ENCODE measurements around the gene AFF1.
A peak's percentile ranks its signal among the peaks of the same experiment; 100 is the strongest.

The AFF1 gene, protein sequence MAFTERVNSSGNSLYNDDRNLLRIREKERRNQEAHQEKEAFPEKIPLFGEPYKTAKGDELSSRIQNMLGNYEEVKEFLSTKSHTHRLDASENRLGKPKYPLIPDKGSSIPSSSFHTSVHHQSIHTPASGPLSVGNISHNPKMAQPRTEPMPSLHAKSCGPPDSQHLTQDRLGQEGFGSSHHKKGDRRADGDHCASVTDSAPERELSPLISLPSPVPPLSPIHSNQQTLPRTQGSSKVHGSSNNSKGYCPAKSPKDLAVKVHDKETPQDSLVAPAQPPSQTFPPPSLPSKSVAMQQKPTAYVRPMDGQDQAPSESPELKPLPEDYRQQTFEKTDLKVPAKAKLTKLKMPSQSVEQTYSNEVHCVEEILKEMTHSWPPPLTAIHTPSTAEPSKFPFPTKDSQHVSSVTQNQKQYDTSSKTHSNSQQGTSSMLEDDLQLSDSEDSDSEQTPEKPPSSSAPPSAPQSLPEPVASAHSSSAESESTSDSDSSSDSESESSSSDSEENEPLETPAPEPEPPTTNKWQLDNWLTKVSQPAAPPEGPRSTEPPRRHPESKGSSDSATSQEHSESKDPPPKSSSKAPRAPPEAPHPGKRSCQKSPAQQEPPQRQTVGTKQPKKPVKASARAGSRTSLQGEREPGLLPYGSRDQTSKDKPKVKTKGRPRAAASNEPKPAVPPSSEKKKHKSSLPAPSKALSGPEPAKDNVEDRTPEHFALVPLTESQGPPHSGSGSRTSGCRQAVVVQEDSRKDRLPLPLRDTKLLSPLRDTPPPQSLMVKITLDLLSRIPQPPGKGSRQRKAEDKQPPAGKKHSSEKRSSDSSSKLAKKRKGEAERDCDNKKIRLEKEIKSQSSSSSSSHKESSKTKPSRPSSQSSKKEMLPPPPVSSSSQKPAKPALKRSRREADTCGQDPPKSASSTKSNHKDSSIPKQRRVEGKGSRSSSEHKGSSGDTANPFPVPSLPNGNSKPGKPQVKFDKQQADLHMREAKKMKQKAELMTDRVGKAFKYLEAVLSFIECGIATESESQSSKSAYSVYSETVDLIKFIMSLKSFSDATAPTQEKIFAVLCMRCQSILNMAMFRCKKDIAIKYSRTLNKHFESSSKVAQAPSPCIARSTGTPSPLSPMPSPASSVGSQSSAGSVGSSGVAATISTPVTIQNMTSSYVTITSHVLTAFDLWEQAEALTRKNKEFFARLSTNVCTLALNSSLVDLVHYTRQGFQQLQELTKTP

DNA sequence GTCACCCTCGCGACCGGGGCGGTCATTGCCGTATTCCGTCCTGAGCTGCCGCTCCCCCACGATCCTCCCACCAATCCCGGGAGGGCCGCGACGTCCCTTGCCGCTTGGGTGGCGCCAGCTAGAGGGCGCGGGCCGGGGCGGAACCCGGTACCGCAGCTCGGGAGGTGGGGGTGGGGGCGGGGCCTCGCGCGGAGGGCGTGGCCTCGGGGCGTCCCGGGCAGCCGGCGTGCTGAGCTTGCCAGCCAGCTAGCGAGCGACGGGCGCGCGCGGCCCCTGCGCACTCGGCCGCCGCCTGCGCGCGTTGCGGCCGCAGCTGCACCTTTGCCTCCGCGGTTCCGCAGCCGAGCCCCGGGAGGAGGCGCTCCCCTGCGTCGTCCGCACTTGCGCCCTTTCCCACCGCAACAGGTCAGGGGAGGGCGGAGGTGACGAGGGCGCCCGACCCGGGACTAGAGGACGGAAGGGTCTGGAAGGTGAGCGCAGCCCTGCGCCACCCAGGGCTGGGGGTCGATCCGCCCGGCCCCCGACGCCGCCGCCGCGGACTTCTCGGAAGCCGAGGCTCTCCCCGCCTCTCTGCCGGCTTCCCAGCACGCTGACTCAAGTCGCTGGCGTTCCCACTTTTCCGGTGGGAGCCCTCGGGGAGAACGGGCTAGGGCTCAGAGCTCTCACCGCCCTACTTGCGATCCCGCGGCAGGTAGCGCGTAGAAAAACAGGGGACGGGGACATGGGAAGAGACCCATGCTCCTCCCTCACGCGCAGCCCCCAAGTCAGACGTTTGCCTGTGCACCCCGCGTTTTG is at the start of gene AFF1:
TSS of gene AFF1 (plus strand) at position 241 of the 795 bp plus-strand sequence. CDS start 13,523 bp downstream, outside the sequence.
- peak; percentile 68 to 73 for DNase-seq (ENCODE audit: low read depth in 2 of 2)

DNA sequence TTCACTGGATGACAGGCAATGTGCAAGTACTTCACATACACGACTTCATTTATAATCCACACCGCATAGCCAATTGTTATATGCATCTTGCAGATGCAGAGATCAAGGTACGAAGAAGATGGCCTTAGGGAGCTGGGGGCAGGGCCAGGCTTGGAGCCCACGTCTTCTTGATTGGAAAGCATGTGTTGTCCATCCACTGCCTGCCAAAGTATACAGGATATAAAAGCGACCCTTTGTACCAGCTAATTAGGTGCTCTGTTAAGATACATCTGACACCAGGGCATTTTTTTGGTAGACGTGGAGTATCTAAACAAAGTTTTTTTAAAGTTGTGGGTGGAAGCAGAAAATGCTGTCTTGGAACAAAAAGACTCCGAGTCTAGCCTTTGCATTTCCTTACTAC is 44.0 kb upstream of the AFF1 start:
- DNase-seq (ENCODE audit: low read depth in 2 of 2), result no peak

GRCh38 chr4:86891762-86892635 is 42.8 kb upstream of the AFF1 start, which contains the start of gene C4orf36:
Gene C4orf36, minus strand, starts transcription at chr4:86892422. Its CDS starts 902 bp downstream, at chr4:86891520.
- no peak for DNase-seq (ENCODE audit: low read depth in 2 of 2)

- DNase-seq (ENCODE audit: low read depth in 2 of 2), result no peak
Measured at GRCh38 chr4:86892636-86892960, 42.2 kb upstream of the AFF1 start.

DNA sequence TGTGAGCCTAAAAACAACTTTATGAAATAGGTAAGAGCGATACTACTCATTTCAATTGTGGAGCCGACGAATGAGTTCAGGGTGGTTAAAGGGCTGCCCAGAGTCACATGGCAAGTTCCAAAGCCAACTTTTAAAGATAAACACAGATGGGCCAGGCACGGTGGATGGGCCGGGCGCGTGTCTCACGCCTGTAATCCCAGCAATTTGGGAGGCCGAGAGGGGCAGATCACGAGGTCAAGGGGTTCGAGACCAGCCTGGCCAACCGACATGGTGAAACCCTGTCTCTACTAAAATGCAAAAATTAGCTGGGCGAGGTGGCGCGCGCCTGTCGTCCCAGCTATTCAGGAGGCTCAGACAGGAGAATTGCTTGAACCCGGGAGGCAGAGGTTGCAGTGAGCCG is 41.7 kb upstream of the AFF1 start:
- DNase-seq (ENCODE audit: low read depth in 2 of 2), result no peak

GRCh38 chr4:86894455-86894854 is 40.4 kb upstream of the AFF1 start:
- no peak for DNase-seq (ENCODE audit: low read depth in 2 of 2)

DNA sequence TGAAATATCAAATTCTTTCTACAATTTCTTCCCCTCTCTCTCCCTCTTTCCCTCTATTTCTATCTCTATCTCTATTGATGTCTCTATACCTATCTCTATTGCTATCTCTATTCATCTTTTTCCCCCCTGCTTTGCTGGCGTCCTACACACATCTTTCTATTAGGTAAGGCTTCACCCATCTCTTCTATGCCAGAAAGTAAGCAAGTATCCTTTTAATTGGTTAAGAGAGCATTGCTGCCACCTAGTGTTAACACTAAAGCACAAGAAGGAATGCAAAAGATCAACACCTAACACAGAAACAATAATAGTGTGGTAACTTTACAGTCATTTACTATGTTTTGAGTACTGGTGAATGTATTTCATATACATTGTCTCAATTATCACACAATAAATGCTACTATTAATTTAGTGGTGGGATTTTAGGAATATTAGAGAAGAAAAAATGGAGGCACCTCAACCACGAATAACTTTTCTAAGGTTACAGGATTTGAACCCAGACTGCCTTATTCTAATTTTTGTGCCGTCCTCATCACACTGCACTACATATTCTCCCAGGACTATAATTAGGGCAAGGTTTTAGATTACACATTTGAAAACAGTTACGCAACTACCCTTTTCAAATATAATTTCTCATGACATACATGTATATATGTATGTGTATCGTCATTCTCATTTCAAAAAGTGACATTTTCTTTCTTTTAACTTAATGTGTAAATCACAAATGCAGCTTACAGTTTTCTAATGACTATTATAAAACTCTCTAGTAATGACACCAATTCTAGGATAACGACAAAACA is 38.9 kb upstream of the AFF1 start:
- peak; percentile 62 to 66 for DNase-seq (ENCODE audit: low read depth in 2 of 2)

- DNase-seq (ENCODE audit: low read depth in 2 of 2), result no peak
Measured at GRCh38 chr4:86896596-86896995, 38.2 kb upstream of the AFF1 start.

DNA sequence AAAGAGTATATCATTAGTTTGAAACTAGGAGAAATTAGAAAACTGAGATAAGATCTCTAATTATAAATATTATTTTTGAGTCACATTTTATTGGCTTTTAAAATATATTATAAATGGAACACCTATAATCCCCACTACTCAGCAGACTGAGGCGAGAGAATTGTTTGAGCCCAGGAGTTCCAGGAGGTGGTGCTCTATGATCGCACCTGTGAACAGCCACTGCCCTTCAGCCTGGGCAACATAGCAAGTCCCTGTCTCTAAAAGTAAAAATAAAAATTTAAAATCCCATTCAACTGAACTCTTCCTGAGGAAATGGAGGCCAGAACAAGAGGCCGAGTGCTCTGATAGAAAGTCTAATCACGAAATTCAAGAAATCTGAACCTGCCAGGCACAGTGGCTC is 36.2 kb upstream of the AFF1 start:
- no peak for DNase-seq (ENCODE audit: low read depth in 2 of 2)

DNA sequence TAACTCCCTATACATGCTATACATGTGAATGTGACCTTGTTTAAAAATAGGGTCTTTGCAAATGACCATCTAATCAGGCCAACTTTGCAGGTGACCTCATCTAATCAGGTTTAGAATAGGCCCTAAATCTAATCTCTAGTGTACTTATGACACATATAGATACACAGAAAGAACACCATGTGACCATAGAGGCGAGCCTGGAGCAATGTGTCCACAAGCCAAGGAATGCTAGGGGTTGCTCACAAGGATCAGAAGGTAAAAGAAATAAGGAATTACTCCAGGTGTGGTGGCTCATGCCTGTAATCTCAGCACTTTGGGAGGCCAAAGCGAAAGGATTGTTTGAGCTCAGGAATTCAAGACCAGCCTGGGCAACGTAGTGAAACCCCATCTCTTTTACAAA is 32.9 kb upstream of the AFF1 start:
- DNase-seq (ENCODE audit: low read depth in 2 of 2), result no peak

DNA sequence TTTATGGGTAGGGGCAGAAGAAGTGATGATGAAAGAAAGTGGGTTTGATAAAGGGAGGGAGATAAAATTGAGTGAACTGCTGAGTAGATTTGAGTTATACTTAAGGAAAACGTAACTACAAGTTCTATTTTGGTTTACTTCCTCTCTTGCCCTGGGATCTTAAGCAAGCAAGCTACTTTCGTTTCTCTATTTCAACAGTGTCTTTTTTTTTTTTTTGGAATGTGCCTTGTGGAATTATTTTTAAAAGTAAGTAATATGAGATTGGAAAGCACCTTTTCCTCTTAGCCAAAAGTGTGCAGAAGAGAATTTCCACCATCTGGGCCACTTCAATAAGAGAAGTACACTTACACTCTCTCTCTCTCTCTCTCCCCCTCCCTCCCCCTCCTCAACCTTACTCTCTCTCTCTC is 26.6 kb upstream of the AFF1 start:
- DNase-seq (ENCODE audit: low read depth in 2 of 2), result no peak

- no peak for DNase-seq (ENCODE audit: low read depth in 2 of 2)
Measured at GRCh38 chr4:86909546-86910295, 25.1 kb upstream of the AFF1 start.

- no peak for DNase-seq (ENCODE audit: low read depth in 2 of 2)
Measured at GRCh38 chr4:86910369-86910768, 24.4 kb upstream of the AFF1 start.

DNA sequence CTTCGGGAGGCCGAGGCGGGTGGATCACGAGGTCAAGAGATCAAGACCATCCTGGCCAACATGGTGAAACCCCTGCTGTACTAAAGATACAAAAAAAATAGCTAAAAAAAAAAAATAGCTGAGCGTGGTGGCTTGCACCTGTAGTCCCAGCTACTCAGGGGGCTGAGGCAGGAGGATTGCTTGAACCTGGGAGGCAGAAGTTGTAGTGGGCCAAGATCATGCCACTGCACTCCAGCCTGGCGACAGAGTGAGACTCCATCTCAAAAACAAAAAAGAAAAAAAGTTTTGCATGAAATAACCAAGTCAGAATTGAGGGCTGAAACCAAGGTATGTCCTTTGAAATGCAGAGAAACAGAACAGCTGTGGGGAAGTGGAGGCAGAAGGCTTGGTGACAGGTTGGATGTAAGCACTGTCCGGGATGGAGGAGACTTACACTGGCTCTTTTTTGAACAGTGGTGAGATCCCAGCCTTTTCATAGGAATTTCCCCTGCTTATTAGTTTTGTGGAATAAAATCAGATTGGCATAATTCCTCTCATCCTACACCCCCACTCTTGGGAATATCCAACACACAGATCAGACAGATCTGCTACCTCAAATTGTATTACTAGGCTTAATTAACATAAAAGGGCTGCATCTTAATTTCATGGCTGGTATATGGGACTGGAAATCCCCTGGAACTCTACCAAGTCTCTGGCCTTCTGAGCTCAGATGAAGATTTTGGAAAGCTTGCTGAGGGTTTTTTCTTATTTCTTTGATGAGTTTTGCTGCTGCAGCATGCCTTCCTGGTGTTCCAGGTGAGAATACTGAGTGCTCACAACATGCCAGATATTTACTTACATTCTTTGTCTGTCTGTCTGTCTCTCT is 23.8 kb upstream of the AFF1 start:
- DNase-seq (ENCODE audit: low read depth in 2 of 2), result no peak

DNA sequence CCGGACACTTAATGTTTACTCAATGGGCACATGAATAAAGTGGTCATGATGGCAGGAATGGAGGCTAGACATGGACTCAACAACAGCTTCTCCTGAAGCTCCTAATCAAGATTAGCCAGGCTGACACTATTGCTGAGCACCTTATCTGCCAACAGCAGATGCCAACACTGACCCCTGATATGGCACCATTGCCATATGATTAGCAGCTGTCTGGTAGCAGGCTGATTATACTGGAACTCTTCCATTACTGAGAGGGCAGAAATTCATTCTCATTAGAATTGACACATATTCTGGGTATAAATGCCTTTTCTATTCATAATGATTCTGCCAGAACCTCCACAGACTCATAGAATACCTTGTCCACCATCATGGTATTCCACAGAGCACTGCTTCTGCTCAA is 18.4 kb upstream of the AFF1 start:
- DNase-seq (ENCODE audit: low read depth in 2 of 2), result no peak

DNA sequence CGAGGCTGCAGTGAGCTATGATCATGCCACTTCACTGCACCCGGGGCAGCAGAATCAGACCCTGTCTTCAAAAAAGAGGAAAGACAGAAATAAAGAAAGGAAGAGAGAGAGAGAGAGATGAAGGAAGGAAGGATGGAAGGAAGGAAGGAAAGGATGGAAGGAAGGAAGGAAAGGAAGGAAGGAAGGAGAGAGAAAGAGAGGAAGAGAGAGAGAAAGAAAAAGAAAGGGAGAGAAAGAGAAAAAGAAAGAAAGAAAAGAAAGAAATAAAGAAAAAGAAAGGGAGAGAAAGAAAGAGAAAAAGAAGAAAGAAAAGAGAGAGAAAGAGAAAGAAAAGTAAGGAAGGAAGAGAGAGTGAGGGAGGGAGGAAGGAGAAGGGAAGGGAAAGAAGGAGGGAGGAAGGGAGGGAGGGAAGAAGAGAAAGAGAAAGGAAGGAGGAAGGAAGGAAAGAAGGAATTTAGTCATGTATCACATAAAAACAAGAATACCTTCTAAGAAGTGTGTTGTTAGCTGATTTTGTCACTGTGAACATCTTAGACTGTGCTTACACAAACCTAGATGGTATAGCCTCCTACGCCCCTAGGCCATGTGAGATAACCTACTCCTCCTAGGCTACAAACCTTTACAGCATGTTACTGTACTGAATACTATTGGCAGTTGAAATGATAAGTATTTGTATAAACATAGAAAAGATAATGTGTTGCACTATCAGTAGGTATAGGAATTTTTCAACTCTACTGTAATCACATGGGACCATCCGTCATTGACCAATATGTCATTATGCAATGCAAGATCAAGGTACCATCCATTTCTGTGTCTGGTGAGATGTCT is 17.4 kb upstream of the AFF1 start:
- no peak for DNase-seq (ENCODE audit: low read depth in 2 of 2)

GRCh38 chr4:86918539-86919072 is 16.2 kb upstream of the AFF1 start:
- DNase-seq (ENCODE audit: low read depth in 2 of 2), result no peak

All from fibroblast of skin of left quadriceps (primary cell).